HG03139 (cell line): Measurements from ENCODE around the gene PKM.
"Not testable (repeated sequence)": the region's sequence is repeated elsewhere in the genome, so short reads cannot be mapped to it uniquely, and the experiment has no call there.

Experiments
- ATAC-seq: cut with Tn5 transposase; IDR thresholded peaks from one replicate; pipeline ENCODE4 v1.9.1; 2021; ENCODE audit not compliant: unreplicated experiment

The PKM gene

DNA sequence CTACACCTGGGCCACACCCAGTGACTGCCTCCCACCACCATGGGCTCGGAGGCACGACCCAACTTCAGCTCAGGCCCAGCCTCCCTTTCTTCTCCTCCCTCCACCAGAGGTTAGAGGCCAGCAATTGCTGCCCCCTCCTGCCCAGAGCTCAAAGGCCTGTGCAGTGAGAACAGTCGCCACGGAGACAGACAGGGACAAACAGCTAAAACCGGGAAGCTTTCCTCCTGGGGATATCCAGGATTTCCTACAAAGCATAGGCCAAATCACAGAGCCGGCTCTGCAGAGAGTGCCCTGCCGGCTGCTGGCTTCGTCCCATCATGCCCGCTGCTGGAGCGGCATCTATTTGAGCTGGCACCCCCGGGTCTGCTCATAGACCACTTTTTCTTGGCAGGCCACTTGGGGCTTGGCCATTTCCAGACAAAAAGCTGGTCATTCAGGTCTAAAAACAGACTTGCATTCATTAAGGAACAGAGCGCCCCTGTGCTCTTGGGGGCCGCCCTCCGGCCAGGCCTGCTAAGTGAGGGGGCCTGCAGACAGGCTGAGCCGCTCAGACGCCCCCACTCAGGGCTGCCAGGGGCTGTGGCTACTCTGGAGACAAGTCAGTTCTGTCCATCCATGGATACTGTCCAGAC is 50.9 kb downstream of the PKM start:
- ATAC-seq = no peak

DNA sequence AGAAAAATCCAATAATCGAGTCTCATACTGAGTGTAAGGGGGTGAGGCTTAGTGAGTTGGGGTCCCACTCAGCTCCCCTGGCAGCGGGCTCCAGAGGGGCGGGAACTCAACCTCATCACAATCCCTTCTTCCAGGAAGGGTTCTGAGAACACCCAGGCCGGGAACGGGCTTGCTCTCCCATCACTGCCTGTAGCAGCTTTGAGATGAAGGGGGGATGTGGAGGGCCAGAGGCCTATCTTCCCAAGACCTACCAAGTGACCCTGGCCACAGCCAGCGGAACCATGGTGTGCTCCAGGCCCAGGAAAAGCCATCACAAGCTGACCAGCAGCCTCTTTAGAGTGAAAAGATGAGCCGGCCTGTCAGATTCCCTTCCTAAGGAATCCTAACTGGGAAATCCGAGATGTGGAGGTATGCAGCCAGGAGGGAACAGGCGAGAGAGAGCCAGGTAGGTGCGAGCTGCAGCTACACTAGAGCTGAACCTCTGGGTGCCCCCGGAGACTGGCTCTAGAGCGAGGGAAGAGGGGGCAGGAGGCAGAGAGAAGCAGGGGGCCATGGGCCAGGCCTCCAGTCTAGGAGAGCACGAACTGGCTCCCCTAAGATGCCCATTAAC is 51.9 kb downstream of the PKM start:
- no peak for ATAC-seq

DNA sequence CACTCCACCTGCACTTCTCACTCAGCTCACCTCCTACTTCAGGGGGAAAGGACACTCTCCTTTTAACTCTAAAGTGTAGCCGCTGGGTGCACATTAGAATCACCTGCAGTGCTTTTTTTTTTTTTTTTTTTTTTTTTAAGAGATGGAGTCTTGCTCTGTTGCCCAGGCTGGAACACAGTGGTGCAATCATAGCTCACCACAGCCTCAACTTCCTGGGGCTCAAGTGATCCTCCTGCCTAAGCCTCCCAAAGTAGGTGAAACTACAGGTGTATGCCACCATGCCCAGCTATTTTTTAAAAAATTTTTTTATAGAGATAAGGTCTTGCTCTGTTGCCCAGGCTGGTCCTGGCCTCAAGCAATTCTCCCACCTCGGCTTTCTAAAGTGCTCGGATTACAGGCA is 54.2 kb downstream of the PKM start:
- no peak for ATAC-seq

DNA sequence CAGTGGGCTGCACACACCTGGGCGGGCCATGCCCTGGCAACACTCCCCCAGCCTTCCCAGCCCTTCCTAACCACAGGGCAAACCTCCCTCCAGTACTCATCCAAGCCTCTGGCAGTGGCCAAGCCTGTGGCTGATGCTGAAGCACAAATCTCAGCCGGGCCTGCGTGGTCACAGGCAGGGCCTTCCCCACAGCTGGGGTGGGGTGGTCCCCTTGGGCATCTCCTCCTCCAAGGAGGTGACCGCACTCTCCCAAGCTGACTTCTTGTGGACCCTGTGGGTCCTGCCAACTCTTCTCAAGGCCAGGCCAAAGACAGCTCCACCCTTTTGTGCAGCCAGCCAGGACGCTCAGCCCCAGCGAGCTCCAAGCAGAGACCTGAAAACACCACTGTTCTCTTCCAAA is 54.8 kb downstream of the PKM start:
- no peak for ATAC-seq

GRCh38 chr15:72175186-72176044 is 55.6 kb downstream of the PKM start:
- no peak for ATAC-seq

DNA sequence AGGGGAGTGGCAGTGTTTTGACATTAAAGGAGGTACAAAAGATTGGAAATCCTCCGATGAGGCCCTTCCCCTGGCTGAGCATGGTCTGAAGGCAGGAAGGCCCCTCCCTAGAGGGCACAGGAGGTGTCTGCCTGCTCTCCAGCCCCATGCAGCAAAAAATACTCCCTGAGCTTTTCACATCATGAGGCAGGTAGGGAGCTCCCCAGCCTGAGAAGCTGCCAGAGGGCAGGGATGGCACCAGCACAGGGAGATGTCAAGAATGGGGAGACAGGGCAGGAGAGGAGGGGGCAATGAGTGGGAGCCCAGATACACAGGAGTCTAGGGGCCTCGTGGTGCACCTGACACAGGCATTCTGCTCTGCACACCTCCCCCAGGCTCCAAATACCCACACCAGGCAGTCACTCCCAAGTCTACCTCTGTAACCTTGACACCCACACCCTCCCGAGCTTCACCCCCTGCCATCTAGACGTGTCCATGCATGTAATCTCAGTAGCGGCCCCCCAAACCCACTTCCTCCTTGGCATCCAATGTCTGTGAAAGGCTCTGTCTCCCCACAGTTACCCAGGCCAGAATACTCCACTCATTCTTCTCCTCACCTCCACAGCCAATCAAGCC is 56.3 kb downstream of the PKM start:
- no peak for ATAC-seq

- ATAC-seq = no peak
Measured at GRCh38 chr15:72173864-72174550, 57.0 kb downstream of the PKM start.

DNA sequence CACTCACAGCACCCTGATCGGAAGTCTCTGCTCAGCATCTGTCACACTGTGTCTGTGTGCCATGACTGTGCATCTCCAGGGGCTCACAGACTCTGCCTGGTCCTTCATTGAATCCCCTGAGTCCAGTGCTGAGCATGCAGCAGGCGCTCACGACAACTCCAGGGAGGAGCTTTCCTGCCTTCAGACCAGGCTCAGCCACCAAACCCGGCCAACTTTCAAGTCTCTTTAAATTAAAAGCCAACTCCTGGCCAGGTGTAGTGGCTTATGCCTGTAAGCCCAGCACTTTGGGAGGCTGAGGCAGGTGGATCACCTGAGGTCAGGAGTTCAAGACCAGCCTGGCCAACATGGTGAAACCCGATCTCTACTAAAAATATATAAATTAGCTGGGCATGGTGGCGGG is 57.6 kb downstream of the PKM start:
- no peak for ATAC-seq

DNA sequence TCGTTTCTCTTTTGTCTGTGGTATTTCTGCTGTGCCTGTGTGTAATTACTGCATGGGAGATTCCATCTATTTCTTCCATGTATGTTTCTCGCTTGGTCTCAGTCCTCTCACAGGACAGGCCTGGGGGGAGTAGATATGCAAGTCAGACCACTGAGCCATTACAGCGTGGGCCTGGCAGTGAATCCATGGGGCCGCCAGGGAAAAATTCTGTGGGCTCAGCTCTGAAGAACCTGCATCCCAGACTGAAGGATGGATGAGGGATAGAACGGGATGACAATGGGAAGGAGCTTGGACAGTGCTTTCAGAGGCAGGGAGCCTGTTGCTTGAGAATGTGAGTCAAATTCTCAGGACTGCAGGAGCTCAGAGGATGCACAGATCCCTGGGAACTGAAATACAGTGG is 58.2 kb downstream of the PKM start:
- ATAC-seq = no peak

- not testable (repeated sequence) for ATAC-seq
Measured at GRCh38 chr15:72171978-72172377, 59.0 kb downstream of the PKM start.

- ATAC-seq = no peak
Measured at GRCh38 chr15:72170691-72171090, 60.3 kb downstream of the PKM start.

DNA sequence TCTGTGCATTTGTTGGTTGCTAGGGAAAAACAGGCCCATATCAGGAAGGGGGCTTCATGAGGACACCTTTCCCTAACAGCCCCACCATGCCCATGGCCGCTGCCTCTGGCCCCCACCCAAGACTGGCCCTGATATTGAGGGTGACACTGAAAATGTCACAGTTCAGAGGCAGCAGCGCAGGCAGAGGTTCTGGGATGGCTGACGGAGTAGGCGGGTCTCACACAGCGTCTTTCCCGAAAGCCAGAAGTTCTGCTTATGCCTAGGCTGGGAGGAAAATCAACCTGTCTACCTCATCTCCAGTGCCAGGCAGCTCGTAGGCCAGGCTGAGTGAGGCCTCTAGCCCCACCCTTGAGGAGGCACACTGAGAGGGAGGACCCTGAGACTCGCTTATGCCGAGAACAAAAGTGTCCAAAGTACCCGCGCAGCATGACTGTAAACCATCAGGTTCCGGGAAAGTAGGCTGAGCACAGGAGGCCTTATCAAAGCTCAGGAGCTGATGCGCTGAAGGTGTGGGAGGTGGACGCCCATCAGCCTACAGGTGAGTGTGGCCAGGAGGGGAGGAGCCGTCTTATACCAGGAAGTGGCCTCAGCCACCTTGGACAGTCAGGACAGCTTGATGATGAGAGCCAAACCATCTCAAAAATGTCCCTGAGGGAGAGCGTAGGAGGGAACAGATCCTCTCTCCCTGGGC is 60.9 kb downstream of the PKM start:
- no peak for ATAC-seq

DNA sequence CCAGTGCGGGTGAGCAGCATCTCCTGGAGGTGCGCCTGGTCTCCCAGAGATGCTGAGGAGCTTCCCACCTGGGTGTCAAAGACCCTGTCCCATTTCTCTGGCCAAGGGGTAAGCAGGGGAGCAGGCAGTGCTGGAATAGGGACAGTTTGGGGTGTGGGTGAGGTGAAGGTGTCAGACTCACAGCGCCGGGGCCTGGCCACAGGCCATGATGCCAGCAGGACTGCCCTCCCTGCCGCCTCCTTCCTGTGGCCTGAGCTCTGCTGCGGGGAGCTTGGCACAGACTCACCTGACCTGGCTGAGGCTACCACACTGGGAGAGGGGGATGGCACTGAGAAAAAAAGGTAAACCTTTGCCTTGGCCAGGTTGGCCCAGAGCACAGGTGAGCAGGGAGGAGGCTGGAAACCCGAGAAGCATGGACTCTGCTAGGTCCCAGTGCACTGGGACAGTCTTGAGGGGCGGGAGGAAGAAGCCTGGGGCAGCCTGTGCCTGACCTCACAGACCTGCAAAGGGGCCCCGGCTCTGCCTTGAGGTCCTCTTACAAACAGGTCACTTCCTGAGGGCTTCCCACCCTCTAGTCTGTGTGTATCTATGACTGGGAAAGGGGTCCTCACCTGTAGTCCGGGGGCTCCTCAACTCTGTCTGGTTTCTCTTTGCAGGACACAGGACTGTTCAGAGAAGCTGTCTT is 61.6 kb downstream of the PKM start:
- ATAC-seq = no peak

- ATAC-seq = no peak
Measured at GRCh38 chr15:72168808-72169190, 62.2 kb downstream of the PKM start.

DNA sequence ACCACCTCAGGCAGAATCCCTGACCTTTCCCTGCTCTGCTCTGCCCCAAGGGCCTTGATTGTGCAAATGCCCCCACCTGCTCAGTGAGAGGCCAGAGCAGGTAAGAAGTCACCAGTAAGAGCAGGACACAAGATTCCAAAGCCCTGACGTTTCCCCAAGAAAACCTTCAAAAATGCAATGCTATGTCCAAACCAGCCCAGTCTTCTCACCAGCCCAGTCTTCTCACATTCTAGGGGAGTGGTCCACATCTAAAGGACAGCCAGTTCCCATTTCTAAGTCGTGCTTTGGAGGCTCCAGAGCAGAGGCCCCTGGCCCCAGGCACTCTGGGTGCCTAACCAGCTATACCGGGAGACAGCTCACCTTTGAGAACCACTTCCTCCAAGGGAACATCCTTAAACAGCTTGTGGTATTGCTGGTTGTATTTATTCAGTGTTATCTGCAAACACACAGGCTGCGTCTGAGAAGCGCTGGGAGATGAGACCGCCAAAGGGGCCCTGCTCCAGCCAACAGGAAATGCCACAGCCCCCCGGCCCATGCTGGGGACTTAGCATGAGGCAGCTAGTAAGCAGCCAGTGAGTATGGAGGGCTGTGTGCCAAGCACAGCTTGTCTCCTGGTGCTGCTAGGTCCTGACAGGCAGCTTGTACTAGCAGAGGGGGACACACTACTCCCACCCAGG is 62.7 kb downstream of the PKM start:
- no peak for ATAC-seq

DNA sequence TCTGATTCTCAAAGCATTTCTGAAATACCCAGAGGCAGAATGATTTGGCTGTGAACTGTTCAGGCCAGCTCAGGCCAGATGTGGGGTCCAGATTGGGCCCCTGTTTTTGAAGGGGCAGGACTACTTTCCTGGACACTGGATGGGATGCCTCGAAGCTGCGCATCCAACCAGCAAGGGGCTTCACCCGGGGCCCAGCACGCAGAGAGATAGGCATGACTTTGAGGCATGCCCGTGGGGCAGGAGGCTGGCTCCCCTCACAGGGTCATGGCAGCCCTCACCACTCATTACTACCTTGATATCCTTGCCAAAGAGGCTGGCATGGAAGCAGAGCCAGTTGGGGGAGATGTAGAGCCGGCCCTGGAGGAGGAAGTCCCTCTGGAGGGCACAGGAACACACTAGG is 63.5 kb downstream of the PKM start:
- ATAC-seq = no peak

DNA sequence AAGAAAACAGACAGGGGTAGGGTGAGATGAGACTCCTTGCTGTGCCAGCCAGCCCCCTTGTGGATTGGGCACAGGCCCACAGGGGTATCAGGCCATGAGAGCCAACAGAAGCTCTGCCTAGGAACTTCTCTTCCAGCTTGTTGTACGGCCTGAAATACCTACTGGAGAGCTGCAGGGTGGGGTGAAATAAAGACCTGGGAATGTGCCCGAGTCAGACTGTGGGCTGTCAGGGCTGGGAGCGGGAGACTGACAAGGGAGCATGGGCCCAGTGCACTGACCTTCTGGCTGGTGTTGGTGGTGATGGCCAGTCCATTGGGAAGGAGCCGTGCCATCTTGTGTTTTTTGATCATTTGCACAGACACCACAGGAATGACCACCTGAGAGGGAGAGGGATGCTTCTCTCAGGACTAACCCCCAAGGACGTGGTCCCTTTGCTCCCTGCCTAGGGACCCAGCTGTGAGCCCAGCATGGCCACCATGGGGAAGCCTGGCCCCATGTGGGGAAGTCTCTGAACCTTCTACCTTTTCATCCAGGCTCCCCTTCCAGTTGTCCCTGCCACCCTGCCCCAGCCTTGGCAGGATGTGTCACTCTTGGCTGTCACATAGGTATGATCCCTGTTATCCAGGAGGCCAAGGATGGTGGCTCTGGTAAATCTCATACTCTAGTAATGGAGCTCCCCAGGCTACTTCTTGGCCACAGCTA is 64.1 kb downstream of the PKM start:
- no peak for ATAC-seq

GRCh38 chr15:72163719-72164118 is 67.3 kb downstream of the PKM start:
- no peak for ATAC-seq

- ATAC-seq = no peak
Measured at GRCh38 chr15:72162569-72162968, 68.4 kb downstream of the PKM start.
